ENCODE measurements around the gene PRX.

The PRX gene

DNA sequence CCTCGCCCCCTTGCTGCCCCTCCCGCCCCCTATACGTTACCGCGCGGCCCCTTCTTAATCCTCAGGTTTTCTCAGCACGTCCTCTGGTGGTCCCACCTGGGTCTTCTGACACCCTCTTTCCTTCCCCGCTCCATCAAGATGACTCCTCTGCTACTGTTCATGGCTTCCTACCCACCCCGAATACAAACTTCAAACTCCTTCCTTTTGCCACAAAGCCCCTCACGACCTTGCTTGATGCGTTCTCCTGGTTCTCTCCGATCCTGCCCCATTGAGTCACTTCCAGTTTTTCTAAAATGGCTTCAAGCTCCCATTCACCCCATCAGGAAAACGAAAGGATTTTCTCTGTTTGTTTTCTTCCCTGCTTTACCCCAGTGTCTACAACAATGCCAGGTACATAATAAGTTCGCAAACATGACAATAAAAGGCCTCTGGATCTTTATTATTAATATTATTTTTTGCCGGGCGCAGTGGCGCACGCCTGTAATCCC lies 31.7 kb upstream of the PRX start:
- Histone ChIP-seq H3K27me3 (ENCODE audit: insufficient read depth, low read length, poor library complexity, severe bottlenecking) (no peaks in the 10 kb centered on the region), H4K20me1 (ENCODE audit: insufficient read depth, low read length, poor library complexity, severe bottlenecking) (peaks cover 19% of the 10 kb centered on the region), H3K4me2 (ENCODE audit: low read depth, low read length, poor library complexity, severe bottlenecking) (peak overlapping the region; percentile 96), H3K9me3 (ENCODE audit: insufficient read depth, low read depth, low read length) (no peaks in the 10 kb centered on the region), H2AFZ (ENCODE audit: low read length) (peak overlapping the region; percentile 98), H3F3A (ENCODE audit: low read depth) (no peaks in the 10 kb centered on the region), H3K4me1 (ENCODE audit: insufficient read depth, low read length, poor library complexity, severe bottlenecking) (peaks cover 18% of the 10 kb centered on the region), H3K36me3 (ENCODE audit: insufficient read depth, low read length) (peaks cover 12% of the 10 kb centered on the region; the same call in 1 of the 2 replicates), H3K9ac (ENCODE audit: low read depth, low read length, poor library complexity, severe bottlenecking) (peak overlapping the region; percentile 94), H3K79me2 (ENCODE audit: insufficient read depth, low read length) (peaks cover 19% of the 10 kb centered on the region), H3K9me2 (replicated peaks; ENCODE audit: low read depth, low read length) (no peaks in the 10 kb centered on the region), H3K4me3 (ENCODE audit: low read length, poor library complexity, severe bottlenecking) (peak overlapping the region; percentile 87)
- TF ChIP-seq CTCF (conservative IDR thresholded peaks at IDR 0.05; ENCODE audit: low read length): peak; percentile 50
- no peak for TF ChIP-seq EZH2phosphoT487 (IDR thresholded peaks at IDR 0.05; ENCODE audit: borderline replicate concordance)

- H3K4me3 ChIP-seq (ENCODE audit: low read length, poor library complexity, severe bottlenecking): peak within 1 kb of the TSS; percentile 87
Measured at GRCh38 chr19:40444000-40444824, 31.0 kb upstream of the PRX start, which contains the start of gene SERTAD3. SERTAD3 (minus strand) TSS chr19:40444335; CDS start chr19:40442080, 2,255 bp downstream.

More at GRCh38 chr19:40444000-40444824, 31.0 kb upstream of the PRX start, which contains the start of gene SERTAD3:
- Histone ChIP-seq H3K4me2 (ENCODE audit: low read depth, low read length, poor library complexity, severe bottlenecking) (peak within 1 kb of the TSS; percentile 96), H3K9ac (ENCODE audit: low read depth, low read length, poor library complexity, severe bottlenecking) (peak within 1 kb of the TSS; percentile 94), H3K9me3 (ENCODE audit: insufficient read depth, low read depth, low read length) (no peaks in the 10 kb centered on the region), H3K4me1 (ENCODE audit: insufficient read depth, low read length, poor library complexity, severe bottlenecking) (peaks cover 18% of the 10 kb centered on the region), H3K79me2 (ENCODE audit: insufficient read depth, low read length) (peaks cover 19% of the 10 kb centered on the region), H4K20me1 (ENCODE audit: insufficient read depth, low read length, poor library complexity, severe bottlenecking) (peaks cover 19% of the 10 kb centered on the region), H3F3A (ENCODE audit: low read depth) (no peaks in the 10 kb centered on the region), H3K27me3 (ENCODE audit: insufficient read depth, low read length, poor library complexity, severe bottlenecking) (no peaks in the 10 kb centered on the region), H2AFZ (ENCODE audit: low read length) (peak within 1 kb of the TSS; percentile 98), H3K9me2 (replicated peaks; ENCODE audit: low read depth, low read length) (no peaks in the 10 kb centered on the region), H3K36me3 (ENCODE audit: insufficient read depth, low read length) (peaks cover 12% of the 10 kb centered on the region; the same call in 1 of the 2 replicates)
- TF ChIP-seq CTCF (conservative IDR thresholded peaks at IDR 0.05; ENCODE audit: low read length): no peak
- TF ChIP-seq EZH2phosphoT487 (IDR thresholded peaks at IDR 0.05; ENCODE audit: borderline replicate concordance): no peak

Data from Loucy (cell line).